COLO668 (cell line): ENCODE measurements around the gene RPEL1.
"Not testable (repeated sequence)": the region's sequence is repeated elsewhere in the genome, so short reads cannot be mapped to it uniquely, and the experiment has no call there.

ENCODE experiments used
- DNase-seq: peaks from one replicate; lab custom pipeline; 2025; ENCODE audit not compliant: unreplicated experiment; lab: John Stamatoyannopoulos, UW

Gene RPEL1

DNA sequence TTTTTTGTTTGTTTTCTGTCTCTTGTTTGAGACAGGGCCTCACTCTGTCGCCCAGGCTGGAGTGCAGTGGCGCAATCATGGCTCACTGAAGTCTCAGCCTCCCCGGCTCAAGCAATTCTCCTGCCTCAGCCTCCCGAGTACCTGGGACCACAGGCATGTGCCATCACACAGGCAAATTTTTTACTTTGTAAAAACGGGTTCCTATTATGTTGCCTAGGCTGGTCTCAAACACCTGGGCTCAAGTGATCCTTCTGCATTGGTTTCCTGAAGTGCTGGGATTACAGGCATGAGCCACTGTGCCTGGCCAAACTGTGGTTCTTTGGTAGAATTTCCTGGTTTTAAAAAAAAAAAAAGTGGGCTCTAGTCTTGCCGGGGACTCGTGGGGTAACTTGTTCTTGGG lies at the start of gene RPEL1:
TSS of gene RPEL1 (plus strand) at position 301 of the 400 bp plus-strand sequence. CDS start 110 bp downstream, outside the sequence.
- not testable (repeated sequence) for DNase-seq

DNA sequence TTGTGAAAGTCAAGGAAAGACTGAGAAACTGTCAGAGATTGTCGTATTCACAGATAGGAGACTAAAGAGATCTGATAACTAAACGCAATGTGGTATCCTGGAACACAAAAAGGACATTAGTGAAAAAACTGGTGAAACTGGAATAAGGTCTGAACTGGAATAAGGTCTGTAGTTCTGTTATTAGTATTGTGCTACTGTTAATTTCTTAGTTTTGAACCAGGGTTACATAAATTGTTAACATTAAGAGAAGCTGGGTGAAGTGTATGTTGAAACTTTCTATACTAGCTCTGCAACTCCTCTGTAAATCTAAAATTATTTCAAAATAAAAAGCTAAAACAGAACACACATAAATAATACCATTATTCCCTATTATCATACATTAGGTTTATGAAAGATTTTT lies 49.2 kb upstream of the RPEL1 start:
- no peak for DNase-seq

DNA sequence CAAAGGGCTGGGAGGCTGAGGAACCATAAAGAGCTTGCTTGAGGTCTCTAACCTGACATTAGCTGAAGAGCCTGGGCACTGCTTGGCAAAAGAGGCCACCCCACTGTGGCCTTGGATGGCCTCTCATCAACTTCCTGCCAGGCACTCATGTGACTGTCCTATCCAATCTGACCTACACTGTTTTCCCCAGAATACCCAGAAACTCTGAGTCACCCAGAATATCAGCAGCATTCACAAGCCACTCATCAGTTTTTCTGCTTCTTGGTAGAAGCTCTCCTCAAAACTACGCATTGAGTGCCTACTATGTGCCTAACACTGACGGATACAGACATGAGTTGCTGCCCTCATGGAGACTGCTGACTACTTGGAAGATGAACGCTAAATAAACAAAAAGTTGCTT lies 48.5 kb upstream of the RPEL1 start:
- no peak for DNase-seq

DNA sequence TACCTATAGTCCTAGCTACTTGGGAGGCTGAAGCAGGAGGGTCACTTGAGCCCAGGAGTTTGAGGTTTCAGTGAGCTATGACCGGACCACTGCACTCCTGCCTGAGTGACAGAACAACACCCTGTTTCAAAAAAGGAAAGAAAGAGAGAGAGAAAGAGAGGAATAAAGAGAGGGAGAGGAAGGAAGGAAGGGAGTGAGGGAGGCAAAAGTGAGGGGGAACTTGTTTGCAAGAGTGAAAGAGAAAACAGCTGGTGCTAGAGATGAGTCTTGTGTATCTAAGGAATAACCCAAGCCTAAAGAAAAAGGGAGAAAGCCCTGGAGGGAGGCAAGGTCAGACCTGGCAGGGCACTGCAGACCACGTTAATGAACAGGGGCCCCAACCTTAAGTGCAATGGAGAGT lies 47.8 kb upstream of the RPEL1 start:
- DNase-seq, result no peak

DNA sequence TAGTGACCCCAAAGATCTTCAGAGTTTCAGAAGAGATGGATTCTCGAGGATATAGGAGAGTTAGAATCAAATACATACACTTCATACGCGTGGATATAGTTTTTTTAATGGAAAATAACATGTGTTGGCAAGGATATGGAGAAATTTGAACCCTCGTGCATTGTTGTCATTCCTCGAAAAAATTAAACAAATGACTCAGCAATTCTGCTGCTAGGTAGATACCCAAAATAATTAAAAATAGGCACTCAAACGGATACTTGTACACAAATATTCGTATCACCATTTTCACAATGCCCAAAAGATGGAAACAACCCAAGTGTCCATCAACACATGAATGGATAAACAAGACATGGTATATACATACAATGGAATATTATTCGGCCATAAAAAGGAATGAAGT lies 47.0 kb upstream of the RPEL1 start:
- no peak for DNase-seq

DNA sequence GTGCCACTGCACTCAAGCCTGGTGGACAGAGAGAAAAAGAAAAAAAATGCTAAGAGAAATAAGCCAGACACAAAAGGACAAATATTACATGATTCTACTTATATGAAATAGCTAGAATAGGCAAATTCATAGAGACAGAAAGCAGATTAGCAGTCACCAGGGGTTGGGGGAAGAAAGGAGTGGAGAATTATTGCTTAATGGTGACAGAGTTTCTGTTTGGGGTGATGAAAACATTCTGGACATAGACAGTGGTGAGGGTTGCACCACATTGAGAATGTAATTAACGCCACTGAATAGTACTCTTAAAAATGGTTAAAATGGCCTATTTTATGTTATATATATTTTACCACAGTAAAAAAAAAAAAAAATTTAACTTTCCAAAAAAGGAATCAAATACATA lies 46.2 kb upstream of the RPEL1 start:
- DNase-seq, result no peak

DNA sequence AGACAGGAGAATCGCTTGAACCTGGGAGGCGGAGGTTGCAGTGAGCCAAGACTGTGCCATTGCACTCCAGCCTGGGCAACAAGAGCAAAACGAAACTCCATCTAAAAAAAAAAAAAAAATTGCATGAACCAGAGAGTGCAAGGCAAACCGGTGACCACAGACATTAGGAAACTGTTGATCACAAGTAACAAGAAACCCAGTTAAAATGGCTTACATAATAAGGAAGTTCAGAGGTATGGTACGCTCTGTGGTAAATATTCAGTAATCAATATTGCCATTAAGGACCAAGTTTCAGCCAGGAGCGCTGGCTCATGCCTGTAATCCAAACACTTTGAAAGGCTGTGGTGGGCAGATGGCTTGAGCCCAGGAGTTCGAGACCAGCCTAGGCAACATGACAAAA lies 43.4 kb upstream of the RPEL1 start:
- no peak for DNase-seq

DNA sequence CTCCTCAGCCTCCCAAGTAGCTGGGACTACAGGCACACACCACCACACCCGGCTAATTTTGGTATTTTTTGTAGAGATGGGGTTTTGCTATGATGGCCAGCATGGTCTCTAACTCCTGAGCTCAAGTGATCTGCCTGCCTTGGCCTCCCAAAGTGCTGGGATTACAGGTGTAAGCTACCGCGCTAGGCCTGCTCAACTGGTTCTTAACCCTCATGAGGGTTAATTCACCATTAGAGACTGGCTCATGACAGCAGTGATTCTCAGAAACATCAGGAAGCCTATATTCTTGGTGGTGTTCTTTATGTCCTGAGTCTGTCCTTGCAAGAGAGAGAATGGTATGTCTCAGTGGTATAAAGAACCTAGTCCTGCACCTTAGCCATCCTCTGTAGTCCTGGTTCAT lies 42.2 kb upstream of the RPEL1 start:
- DNase-seq, result no peak

DNA sequence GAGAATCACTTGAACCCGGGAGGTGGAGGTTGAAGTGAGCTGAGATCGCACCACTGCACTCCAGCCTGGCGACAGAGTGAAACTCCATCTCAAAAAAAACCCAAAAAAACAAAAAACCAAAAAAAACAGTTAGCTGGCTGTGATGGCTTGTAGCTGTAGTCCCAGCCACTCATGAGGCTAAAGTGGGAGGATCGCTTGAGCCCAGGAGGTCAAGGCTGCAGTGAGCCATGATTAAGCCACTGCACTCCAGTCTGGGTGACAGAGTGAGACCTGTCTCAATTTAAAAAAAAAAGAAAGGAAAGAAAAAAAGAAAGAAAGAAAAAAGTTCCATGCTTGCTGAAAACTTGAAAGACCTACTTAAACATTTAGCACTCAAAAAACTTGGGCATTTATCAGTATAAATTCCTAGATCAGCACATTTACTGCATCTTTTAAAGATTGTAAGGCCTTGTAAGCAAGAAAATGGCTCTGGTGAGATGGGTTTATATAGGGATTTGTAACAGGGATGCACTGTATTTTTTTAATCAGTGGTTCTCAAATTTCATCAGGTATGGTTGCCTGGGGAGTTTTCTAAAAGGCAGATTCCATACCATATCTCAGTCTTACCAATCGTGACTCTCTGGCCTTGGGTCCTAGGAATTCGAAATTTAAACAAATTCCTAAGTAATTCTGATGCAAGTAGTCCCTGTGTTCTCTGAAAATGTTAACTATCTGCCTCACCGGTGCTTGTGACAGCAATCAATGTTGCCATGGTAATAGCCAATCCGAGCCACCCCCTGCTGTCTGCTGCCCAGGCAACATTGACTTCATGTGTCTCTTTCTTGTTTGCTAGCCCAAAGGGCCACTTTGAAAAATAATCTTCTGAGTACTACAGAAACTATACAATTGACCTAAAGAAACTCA lies 41.1 kb upstream of the RPEL1 start:
- DNase-seq, result no peak

DNA sequence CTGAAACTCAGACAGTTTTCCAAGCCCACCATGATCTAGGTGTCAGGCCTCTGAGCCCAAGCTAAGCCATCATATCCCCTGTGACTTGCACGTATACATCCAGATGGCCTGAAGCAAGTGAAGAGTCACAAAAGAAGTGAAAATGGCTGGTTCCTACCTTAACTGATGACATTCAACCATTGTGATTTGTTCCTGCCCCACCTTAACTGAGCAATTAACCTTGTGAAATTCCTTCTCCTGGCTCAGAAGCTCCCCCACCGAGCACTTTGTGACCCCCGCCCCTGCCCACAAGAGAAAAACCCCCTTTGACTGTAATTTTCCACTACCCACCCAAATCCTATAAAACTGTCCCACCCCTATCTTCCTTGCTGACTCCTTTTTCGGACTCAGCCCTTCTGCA lies 40.3 kb upstream of the RPEL1 start:
- not testable (repeated sequence) for DNase-seq

DNA sequence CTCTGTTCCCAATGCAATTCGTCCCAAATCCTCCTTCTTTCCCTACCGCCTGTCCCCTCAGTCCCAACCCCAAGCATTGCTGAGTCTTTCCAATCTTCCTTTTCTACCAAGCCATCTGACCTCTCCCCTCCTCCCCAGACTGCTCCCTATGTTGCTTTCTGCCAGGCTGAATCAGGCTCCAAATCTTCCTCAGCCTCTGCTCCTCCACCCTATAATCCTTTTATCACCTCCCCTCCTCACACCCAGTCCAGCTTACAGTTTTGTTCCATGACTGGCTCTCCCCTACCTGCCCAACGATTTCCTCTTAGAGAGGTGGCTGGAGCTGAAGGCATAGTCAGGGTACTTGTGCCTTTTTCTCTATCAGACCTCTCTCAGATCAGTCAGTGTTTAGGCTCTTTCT lies 39.0 kb upstream of the RPEL1 start:
- not testable (repeated sequence) for DNase-seq

DNA sequence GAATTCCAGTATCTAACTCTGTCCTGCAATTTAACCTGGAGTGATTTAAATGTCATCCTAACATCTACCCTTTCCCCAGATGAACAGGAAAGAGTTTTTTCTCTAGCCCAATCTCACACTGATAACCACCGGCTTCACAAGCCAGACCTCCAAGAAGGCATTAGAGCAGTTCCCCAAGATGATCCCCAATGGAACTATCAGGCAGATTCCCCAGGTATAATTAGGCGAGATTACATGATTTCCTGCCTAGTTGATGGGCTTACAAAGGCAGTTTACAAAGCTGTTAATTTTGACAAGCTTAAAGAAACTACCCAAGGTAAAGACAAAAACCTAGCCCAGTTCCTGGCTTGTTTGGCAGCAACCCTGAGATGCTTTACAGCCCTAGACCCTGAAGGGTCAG lies 38.5 kb upstream of the RPEL1 start:
- no peak for DNase-seq

DNA sequence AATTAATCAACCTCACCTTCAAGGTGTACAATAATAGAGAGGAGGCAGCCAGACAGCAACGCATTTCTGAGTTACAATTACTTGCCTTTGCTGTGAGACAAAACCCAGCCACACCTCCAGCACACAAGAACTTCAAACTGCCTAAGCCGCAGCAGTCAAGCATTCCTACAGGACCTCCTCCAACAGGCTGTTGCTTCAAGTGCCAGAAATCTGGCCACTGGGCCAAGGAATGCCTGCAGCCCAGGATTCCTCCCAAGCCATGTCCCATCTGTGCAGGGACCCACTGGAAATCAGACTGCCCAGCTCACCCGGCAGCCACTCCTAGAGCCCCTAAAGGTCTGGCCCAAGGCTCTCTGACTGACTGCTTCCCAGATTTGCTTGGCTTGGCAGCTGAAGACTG lies 38.0 kb upstream of the RPEL1 start:
- DNase-seq, result not testable (repeated sequence)

DNA sequence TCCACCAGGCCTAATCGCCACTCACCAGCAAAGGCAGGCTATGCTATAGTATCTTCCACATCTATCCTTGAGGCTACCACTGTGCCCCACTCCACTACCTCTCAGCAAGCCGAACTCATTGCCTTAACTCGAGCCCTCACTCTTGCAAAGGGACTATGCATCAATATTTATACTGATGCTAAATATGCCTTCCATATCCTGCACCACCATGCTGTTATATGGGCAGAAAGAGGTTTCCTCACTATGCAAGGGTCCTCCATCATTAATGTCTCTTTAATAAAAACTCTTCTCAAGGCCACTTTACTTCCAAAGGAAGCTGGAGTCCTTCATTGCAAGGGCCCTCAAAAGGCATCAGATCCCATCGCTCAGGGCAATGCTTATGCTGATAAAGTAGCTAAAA lies 35.4 kb upstream of the RPEL1 start:
- not testable (repeated sequence) for DNase-seq

DNA sequence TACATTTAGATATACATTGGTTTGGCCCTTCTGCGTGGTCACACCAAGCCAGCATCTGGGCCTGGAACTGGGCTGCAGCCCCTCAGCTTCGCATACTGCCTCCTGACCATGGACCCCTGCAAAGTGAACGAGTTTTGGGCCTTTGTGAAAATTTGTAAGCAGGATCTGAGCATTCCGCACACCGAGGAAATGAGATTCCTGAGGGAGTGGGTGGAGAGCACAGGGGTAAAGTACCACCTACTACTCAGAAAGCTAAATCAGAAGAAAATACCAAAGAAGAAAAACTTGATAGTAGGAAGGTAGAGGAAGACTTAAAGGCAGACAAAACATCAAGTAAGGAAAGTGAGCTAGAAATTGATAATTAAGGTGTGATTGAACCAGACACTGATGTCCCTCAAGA lies 30.1 kb upstream of the RPEL1 start:
- DNase-seq, result no peak

DNA sequence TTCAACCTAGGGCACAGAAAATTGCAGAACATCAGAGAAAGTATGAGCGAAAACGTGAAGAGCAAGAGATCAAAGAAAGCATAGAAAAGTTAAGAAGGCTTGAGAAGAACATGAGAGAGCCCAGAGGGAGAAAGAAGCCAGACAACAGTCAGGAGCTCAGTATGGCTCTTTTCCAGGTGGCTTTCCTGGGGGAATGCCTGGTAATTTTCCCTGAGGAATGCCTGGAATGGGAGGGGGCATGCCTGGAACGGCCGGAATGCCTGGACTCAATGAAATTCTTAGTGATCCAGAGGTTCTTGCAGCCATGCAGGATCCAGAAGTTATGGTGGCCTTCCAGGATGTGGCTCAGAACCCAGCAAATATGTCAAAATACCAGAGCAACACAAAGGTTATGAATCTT lies 29.3 kb upstream of the RPEL1 start:
- not testable (repeated sequence) for DNase-seq

DNA sequence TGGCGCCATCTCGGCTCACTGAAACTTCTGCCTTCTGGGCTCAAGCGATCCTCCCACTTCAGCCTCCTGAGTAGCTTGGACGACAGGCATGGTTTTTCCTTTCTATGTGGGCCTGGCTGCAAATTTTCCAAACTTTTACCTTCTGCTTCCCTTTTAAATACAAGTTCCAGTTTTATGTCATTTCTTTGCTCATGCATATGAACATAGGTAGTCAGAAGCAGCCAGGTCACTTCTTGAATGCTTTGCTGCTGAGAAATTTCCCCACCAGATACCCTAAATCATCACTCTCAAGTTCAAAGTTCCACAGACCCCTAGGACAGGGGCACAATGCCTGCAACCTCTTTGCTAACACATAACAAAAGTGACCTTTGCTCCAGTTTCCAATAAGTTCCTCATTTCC lies 21.6 kb upstream of the RPEL1 start:
- DNase-seq, result no peak

DNA sequence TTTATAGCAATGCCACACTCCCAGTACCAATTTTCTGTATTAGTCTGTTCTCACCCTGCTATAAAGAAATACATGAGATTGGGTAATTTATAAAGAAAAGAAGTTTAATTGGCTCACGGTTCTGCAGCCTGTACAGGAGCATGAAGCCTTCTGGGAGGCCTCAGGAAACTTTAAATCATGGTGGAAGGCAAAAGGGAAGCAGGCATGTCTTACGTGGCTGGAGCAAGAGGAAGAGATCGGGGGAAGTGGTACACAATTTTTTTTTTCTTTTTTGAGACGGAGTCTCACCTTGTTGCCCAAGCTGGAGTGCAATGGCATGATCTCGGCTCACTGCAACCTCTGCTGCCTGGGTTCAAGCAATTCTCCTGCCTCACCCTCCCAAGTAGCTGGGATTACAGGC lies 21.0 kb upstream of the RPEL1 start:
- DNase-seq, result not testable (repeated sequence)

DNA sequence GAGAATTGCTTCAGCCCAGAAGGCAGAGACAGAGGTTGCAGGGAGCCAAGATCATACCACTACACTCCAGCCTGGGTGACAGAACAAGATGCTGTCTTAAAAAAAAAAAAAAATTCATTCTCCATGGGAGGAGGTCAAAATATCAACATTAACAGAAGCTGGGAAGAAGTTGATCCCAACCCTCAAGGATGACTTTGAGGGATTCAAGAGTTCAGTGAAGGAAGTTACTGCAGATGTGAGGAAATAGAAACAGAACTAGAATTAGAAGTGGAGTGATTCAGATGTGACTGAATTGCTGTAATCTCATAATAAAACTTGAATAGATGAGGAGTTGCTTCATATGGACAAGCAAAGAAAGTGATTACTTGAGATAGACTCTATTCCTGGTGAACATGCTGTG lies 19.7 kb upstream of the RPEL1 start:
- no peak for DNase-seq

DNA sequence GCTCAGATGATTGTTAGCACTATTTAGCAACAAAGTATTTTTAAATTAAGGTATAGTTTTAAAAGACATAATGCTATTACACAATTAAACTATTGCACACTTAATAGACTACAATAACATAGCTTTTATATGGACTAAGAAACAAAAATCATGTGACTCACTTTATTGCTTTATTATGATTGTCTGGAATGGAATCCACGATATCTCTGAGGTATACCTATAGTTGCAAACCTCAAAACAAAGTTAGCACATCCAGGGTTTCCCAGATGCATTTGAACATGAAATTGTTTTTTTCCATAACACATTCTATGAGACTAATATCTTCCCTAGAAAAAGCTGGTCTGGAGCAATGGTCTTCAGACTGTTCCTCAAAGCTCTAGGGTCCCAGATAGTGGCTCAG lies 18.3 kb upstream of the RPEL1 start:
- DNase-seq, result no peak

DNA sequence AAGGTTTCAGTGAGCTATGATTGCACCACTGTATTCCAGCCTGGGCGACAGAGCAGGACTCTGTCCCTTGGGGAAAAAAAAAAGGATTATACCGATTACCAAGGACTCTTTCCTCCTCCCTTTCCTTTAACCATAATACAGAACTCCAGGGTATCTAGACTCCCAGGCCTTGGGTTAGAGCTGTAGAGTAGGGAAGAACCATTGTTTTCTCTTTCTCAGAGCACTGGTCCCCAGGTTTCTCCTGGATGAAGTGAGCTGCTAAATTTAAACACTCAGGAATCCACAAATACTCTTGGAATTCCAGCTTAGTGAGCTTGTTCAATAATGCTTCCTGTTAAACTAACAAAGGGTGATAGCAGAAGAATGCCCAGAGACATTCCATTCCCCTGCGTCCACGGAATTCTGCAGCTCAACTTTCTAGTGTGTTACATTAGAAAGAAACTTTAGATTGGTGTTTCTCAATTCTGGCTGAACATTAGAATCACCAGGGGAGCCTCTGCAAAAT lies 14.6 kb upstream of the RPEL1 start:
- DNase-seq, result no peak

DNA sequence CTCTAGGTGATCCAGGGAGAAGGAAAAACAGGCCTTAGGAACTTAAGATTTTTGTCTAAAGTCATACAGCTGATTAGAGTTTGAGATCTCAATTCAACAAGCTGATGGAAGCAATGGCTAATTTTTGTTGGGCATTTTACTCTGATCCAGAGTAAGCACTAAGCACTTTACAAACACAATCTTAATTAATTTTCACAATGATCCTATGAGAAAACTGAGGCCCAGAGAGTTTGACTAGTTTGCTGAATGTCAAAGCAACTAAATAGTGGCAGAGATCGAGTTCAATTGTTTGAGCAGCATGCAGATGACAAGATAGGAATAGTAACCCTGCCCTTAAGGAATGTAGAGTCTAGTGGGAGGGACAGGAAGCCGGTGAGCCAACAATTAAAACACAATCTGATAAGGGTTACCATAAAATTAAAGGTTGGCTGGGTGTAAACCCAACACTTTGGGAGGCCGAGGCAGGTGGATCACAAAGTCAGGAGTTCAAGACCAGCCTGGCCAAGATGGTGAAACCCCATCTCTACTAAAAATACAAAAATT lies 13.5 kb upstream of the RPEL1 start:
- no peak for DNase-seq
